ENCODE measurements around the gene SYCP2L.

DNA sequence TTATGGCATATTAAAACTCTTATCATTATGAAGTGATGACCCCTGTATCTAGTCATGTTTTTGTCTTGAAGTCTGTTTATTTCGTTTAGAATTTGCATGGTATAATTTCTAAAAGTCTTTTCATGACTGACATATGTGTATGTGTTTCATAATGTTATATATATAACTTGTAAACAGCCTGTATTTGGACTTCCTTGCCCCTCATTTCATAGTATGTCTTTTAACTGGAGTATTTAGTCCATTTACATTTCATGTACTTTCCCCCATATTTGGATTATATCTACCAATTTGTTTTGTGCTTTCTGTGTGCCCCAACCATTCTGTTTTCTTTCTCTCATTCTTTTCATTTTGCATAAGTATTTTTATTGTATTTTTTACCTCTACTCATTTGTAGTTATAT lies 59.0 kb downstream of the SYCP2L start:
- TF ChIP-seq POLR2AphosphoS5 (IDR thresholded peaks at IDR 0.05; ENCODE audit: low read depth, low read length) (no peak), GABPA (IDR thresholded peaks at IDR 0.05; ENCODE audit: borderline replicate concordance, insufficient read depth, low read length) (no peak), TAF7 (optimal IDR thresholded peaks at IDR 0.05; ENCODE audit: borderline replicate concordance, low read depth, low read length) (no peak)
